HCT116 (cell line): Measurements from ENCODE around the gene MUCL1. TPM values are rescaled to one million over a fixed set of nuclear protein-coding genes. Genes with fewer than 3 reads are reported as not detected.

Experiments
- ATAC-seq: fragments of 200-7000 bp; cut with Tn5 transposase; 2 replicates; pipeline ENCODE4 v1.9.1; 2020; ENCODE audit warnings: mild to moderate bottlenecking, moderate library complexity
- BruUV-seq: library from RNA; stranded (reverse); fragments of 400-500 nt; replicated peaks from 2 replicates; lab custom pipeline; 2021; lab: Mats Ljungman, UMichigan
- CTCF ChIA-PET: fragments of 300-600 bp; sonication (Branson Sonifier 250); formaldehyde crosslinking; loops from one replicate; lab custom pipeline; 2021; ENCODE audit warnings: antibody characterized with exemption; lab: Charles Lee
- POLR2A ChIA-PET: fragments of 300-600, 350-600 bp; sonication (Branson Sonifier 250); formaldehyde crosslinking; loops from one replicate; lab custom pipeline; 2021; ENCODE audit warnings: antibody characterized with exemption; lab: Charles Lee
- RAD21 ChIA-PET, 2 experiments: fragments of 300-600 bp; sonication (Branson Sonifier 250); formaldehyde crosslinking; loops; one replicate each; lab custom pipeline; 2023; ENCODE audit warnings: low total read pairs in 2 of 2; ENCODE audit not compliant: uncharacterized antibody in 2 of 2, unreplicated experiment in 2 of 2, low non-redundant PET in 1 of 2; lab: Charles Lee
- DNase-seq: peaks from one replicate; pipeline ENCODE4 v3.0.0-alpha.2; 2010; ENCODE audit warnings: low read depth, low spot score
- H2AFZ ChIP-seq: fragments of 200-600 bp; shearing (Covaris generic), sonication (generic); 2 replicates; pipeline ENCODE4 v1.6.1; 2017; ENCODE audit warnings: low read depth, mixed run types, mixed read lengths, antibody characterized with exemption, low read length; ENCODE audit not compliant: poor library complexity, severe bottlenecking
- H3K27ac ChIP-seq: 2 replicates; pipeline ENCODE4 v1.5.1; 2012; ENCODE audit warnings: low read depth, low read length
- H3K27me3 ChIP-seq: fragments of 200-600 bp; sonication (generic); 2 replicates; pipeline ENCODE4 v1.6.1; 2016; ENCODE audit warnings: mixed run types, low read length, mixed read lengths; ENCODE audit not compliant: insufficient read depth
- H3K36me3 ChIP-seq, 2 experiments: fragments of 200-500 bp in 1 of 2; fragments of 200-600 bp in 1 of 2; sonication (Bioruptor generic) in 1 of 2; sonication (generic) in 1 of 2; 2 replicates each; pipeline versions ENCODE4 v1.5.1 to v1.6.1; 2014 to 2016; ENCODE audit warnings: low read length in 2 of 2, inconsistent platforms in 1 of 2, mixed read lengths in 1 of 2, mixed run types in 1 of 2; ENCODE audit not compliant: insufficient read depth in 2 of 2, control insufficient read depth in 1 of 2
- H3K4me1 ChIP-seq, 2 experiments: fragments of 200-600 bp in 1 of 2; sonication (generic) in 1 of 2; 2 replicates each; pipeline versions ENCODE4 v1.5.1 to v1.6.1; 2012 to 2017; ENCODE audit warnings: low read length in 2 of 2, inconsistent platforms in 1 of 2, mild to moderate bottlenecking in 1 of 2, mixed read lengths in 1 of 2, mixed run types in 1 of 2, moderate library complexity in 1 of 2; ENCODE audit not compliant: insufficient read depth in 2 of 2, control insufficient read depth in 1 of 2
- H3K4me2 ChIP-seq: fragments of 200-600 bp; sonication (generic); 2 replicates; pipeline ENCODE4 v1.6.1; 2017; ENCODE audit warnings: mixed run types, low read length, mixed read lengths
- H3K4me3 ChIP-seq, 2 experiments: fragments of 200-600 bp in 1 of 2; sonication (generic) in 1 of 2; replicated peaks in 1 of 2; 2 replicates each; pipeline ENCODE4 v1.5.1; 2011 to 2016; ENCODE audit warnings: low read length in 2 of 2, control low read depth in 1 of 2, low read depth in 1 of 2, mild to moderate bottlenecking in 1 of 2, mixed read lengths in 1 of 2, mixed run types in 1 of 2
- H3K79me2 ChIP-seq: fragments of 200-600 bp; sonication (generic); 2 replicates; pipeline ENCODE4 v1.6.1; 2017; ENCODE audit warnings: mild to moderate bottlenecking, mixed run types, low read length, moderate library complexity, mixed read lengths; ENCODE audit not compliant: insufficient read depth
- H3K9ac ChIP-seq: fragments of 200-600 bp; sonication (generic); 2 replicates; pipeline ENCODE4 v1.6.1; 2016; ENCODE audit warnings: low read length, mixed read lengths
- H3K9me2 ChIP-seq: fragments of 200-600 bp; sonication (generic), shearing (Covaris generic); 2 replicates; pipeline ENCODE4 v1.6.1; 2017; ENCODE audit warnings: mixed run types, mild to moderate bottlenecking, moderate library complexity; ENCODE audit not compliant: insufficient read depth
- H3K9me3 ChIP-seq, 2 experiments: fragments of 200-500 bp in 1 of 2; fragments of 200-600 bp in 1 of 2; sonication (Bioruptor generic) in 1 of 2; sonication (generic) in 1 of 2; 2 replicates each; pipeline ENCODE4 v1.6.1; 2014 to 2017; ENCODE audit warnings: low read length in 2 of 2, mixed read lengths in 2 of 2, inconsistent platforms in 1 of 2, low read depth in 1 of 2, mild to moderate bottlenecking in 1 of 2, mixed run types in 1 of 2, moderate library complexity in 1 of 2; ENCODE audit not compliant: control insufficient read depth in 1 of 2, insufficient read depth in 1 of 2
- H4K20me1 ChIP-seq: fragments of 200-600 bp; sonication (generic), shearing (Covaris generic); 2 replicates; pipeline ENCODE4 v1.6.1; 2017; ENCODE audit warnings: mixed run types, mild to moderate bottlenecking, moderate library complexity; ENCODE audit not compliant: insufficient read depth
- CBX3 ChIP-seq: IDR thresholded peaks from 2 replicates; pipeline ENCODE4 v1.6.1; 2012; ENCODE audit warnings: low read depth
- CTCF ChIP-seq, 3 experiments: fragments of 200-600 bp in 1 of 3; sonication (generic) in 1 of 3; IDR thresholded peaks in 2 of 3; conservative IDR thresholded peaks in 1 of 3; 2 replicates each; pipeline ENCODE4 v1.5.1; 2012 to 2017; ENCODE audit warnings: low read depth in 2 of 3, low read length in 2 of 3, antibody characterized with exemption in 1 of 3, borderline replicate concordance in 1 of 3, control low read depth in 1 of 3, mild to moderate bottlenecking in 1 of 3, mixed read lengths in 1 of 3, mixed run types in 1 of 3, moderate library complexity in 1 of 3; ENCODE audit not compliant: insufficient read depth in 1 of 3
- EGR1 ChIP-seq: IDR thresholded peaks from 2 replicates; pipeline ENCODE4 v1.6.1; 2012; ENCODE audit warnings: low read depth
- EZH2 ChIP-seq: fragments of 200-600 bp; sonication (generic); IDR thresholded peaks from 2 replicates; pipeline ENCODE4 v1.6.1; 2017; ENCODE audit warnings: antibody characterized with exemption, mixed run types
- FOSL1 ChIP-seq: IDR thresholded peaks from 2 replicates; pipeline ENCODE4 v1.6.1; 2012; ENCODE audit warnings: low read depth
- JUND ChIP-seq: IDR thresholded peaks from 2 replicates; pipeline ENCODE4 v1.6.1; 2012
- MAX ChIP-seq: IDR thresholded peaks from 2 replicates; pipeline ENCODE4 v1.6.1; 2012
- RAD21 ChIP-seq: IDR thresholded peaks from 2 replicates; pipeline ENCODE4 v1.6.1; 2012; ENCODE audit warnings: low read depth, mild to moderate bottlenecking
- SIN3A ChIP-seq: IDR thresholded peaks from 2 replicates; pipeline ENCODE4 v1.6.1; 2012; ENCODE audit warnings: low read depth
- SP1 ChIP-seq: IDR thresholded peaks from 2 replicates; pipeline ENCODE4 v1.6.1; 2012; ENCODE audit warnings: low read depth
- SRF ChIP-seq: IDR thresholded peaks from 2 replicates; pipeline ENCODE4 v1.6.1; 2012; ENCODE audit warnings: low read depth
- TCF7L2 ChIP-seq: IDR thresholded peaks from 2 replicates; pipeline ENCODE4 v1.7.0; 2011; ENCODE audit warnings: borderline replicate concordance, inconsistent platforms; ENCODE audit not compliant: insufficient read depth, insufficient read length; ENCODE audit errors: extremely low read depth
- ZBTB33 ChIP-seq: IDR thresholded peaks from 2 replicates; pipeline ENCODE4 v1.6.1; 2011; ENCODE audit warnings: mild to moderate bottlenecking, low read length, moderate library complexity; ENCODE audit not compliant: insufficient replicate concordance; ENCODE audit errors: extremely low read depth
- ZNF274 ChIP-seq: fragments of 200-500 bp; sonication (Bioruptor generic); IDR thresholded peaks from 2 replicates; pipeline ENCODE4 v1.6.1; 2014; ENCODE audit warnings: mild to moderate bottlenecking, low read depth, low read length, inconsistent platforms
- intact Hi-C: fragments of 100-400 bp; cut with micrococcal nuclease; formaldehyde crosslinking; loops from 2 replicates; pipeline ENCODE4 v1.10.0; 2022
- total RNA-seq: library from RNA; stranded (reverse); gene quantifications from one replicate; pipeline ENCODE4 v1.2.1, GENCODE V29; 2021; ENCODE audit not compliant: unreplicated experiment

The MUCL1 gene
- total RNA-seq, 1 experiment from 2014 or later = not detected

- no peak overlapping the region for H3K9ac ChIP-seq
- H3K27me3 ChIP-seq = peaks cover 12% of the 10 kb centered on the region
- DNase-seq = no peak
- ChIA-PET RAD21 (no interaction called here), CTCF (no interaction called here), POLR2A (no interaction called here)
- H3K36me3 ChIP-seq = no peaks in the 10 kb centered on the region
- no peak overlapping the region for H3K27ac ChIP-seq
- intact Hi-C loops = no loop called here
- no peak for ATAC-seq
- H4K20me1 ChIP-seq = no peaks in the 10 kb centered on the region
- no peak overlapping the region for H3K4me2 ChIP-seq
- BruUV-seq = no TSS peak
- H3K79me2 ChIP-seq = no peaks in the 10 kb centered on the region
- H3K9me2 ChIP-seq = no peaks in the 10 kb centered on the region
- TF ChIP-seq SP1 (no peak), FOSL1 (no peak), CTCF (IDR thresholded peaks at IDR 0.05 in 2 of 3, conservative IDR thresholded peaks at IDR 0.05 in 1 of 3; ENCODE audit: borderline replicate concordance in 1 of 3, insufficient read depth in 1 of 3, low read depth in 2 of 3, low read length in 2 of 3) (no peak), MAX (no peak), CBX3 (no peak), TCF7L2 (no peak), JUND (no peak), SIN3A (no peak), EZH2 (no peak), ZBTB33 (no peak), SRF (no peak), ZNF274 (no peak), EGR1 (no peak), RAD21 (no peak)
- no peaks in the 10 kb centered on the region for H3K4me1 ChIP-seq
- H3K4me3 ChIP-seq = no peak overlapping the region
- H2AFZ ChIP-seq = no peak overlapping the region
- H3K9me3 ChIP-seq = no peaks in the 10 kb centered on the region
Observed at GRCh38 chr12:54829511-54829910, 24.8 kb upstream of the MUCL1 start.
